Kidney (tissue), 14 donors: ENCODE data around the gene TRMT44. TPM values are rescaled to one million over a fixed set of nuclear protein-coding genes. Genes with fewer than 3 reads are reported as not detected.

Experiments
- DNase-seq, 5 donors: peaks; one replicate each; pipeline ENCODE4 v3.0.0-alpha.2; 2013 to 2020
- FAIRE-seq: peaks from 2 replicates; lab custom pipeline; 2012; peaks lifted over from hg19 to GRCh38; lab: Jason Lieb, UNC
- H3K27ac ChIP-seq, 2 donors: one replicate each; pipeline ENCODE4 v1.7.0; 2013; ENCODE audit warnings: low read depth in 2 of 2, low read length in 2 of 2, inconsistent platforms in 1 of 2
- H3K27me3 ChIP-seq: one replicate; pipeline ENCODE4 v1.7.1; 2013; ENCODE audit warnings: low read length, inconsistent platforms; ENCODE audit not compliant: control insufficient read depth, insufficient read depth
- H3K36me3 ChIP-seq, 3 donors: one replicate each; pipeline versions ENCODE4 v1.7.0 to v1.7.1; 2013; ENCODE audit warnings: low read length in 3 of 3, control low read depth in 1 of 3, inconsistent platforms in 1 of 3; ENCODE audit not compliant: insufficient read depth in 3 of 3, control insufficient read depth in 2 of 3
- H3K4me1 ChIP-seq, 3 donors: one replicate each; pipeline versions ENCODE4 v1.7.0 to v1.7.1; 2013; ENCODE audit warnings: low read length in 3 of 3, inconsistent platforms in 1 of 3, low read depth in 1 of 3; ENCODE audit not compliant: control insufficient read depth in 2 of 3, insufficient read depth in 2 of 3
- H3K4me3 ChIP-seq, 3 donors: one replicate each; pipeline versions ENCODE4 v1.7.0 to v1.8.1; 2013; ENCODE audit warnings: low read length in 3 of 3, control low read depth in 1 of 3, inconsistent platforms in 1 of 3
- H3K9ac ChIP-seq, 3 donors: one replicate each; pipeline versions ENCODE4 v1.7.0 to v1.7.1; 2013; ENCODE audit warnings: low read length in 3 of 3, control low read depth in 1 of 3, inconsistent platforms in 1 of 3
- H3K9me3 ChIP-seq, 3 donors: one replicate each; pipeline versions ENCODE4 v1.7.0 to v1.7.1; 2013; ENCODE audit warnings: low read length in 3 of 3, control low read depth in 1 of 3, inconsistent platforms in 1 of 3; ENCODE audit not compliant: control insufficient read depth in 2 of 3, insufficient read depth in 1 of 3
- intact Hi-C: fragments of 100-400 bp; cut with DNase I; formaldehyde crosslinking; loops from one replicate; pipeline ENCODE4 v1.11.1; 2022
- polyA plus RNA-seq: library from polyadenylated mRNA; stranded (reverse); fragments of 350-450 nt; fragmentation: Illumina TruSeq; extraction: RNeasy Lipid Tissue Mini Kit (QIAGEN cat#74804); gene quantifications from one replicate; pipeline ENCODE4 v1.2.3, GENCODE V29; 2014; ENCODE audit warnings: low read depth, low replicate concordance; ENCODE audit not compliant: insufficient read depth
- total RNA-seq: library from RNA; stranded (reverse); fragmentation: NEBNext Ultra II Directional; extraction: Animal tissue kit (Norgen Biotek cat#: 25700); gene quantifications from one replicate; pipeline ENCODE4 v1.2.1, GENCODE V29; 2021
- TF ChIP-seq, protein P1 (sequence below): IDR thresholded peaks from 3 replicates; pipeline ENCODE4 v1.5.1; 2012; ENCODE audit warnings: mild to moderate bottlenecking, moderate library complexity, borderline replicate concordance; ENCODE audit not compliant: insufficient read depth; ENCODE audit errors: extremely low read depth
- donor health status: control.
- donor health status: control.
- donor health status: control.
- donor health status: control.
- donor health status: control.
- donor health status: DM: yes; HTN: yes; CAD: no.
- donor health status: Normal renal cell carcinoma (clear cell type).

The TRMT44 gene
- total and polyA plus RNA-seq, 2 donors from 2014 or later, result 5.1 to 20.1 TPM

GRCh38 chr4:8513931-8514330 lies 73.4 kb downstream of the TRMT44 start:
- DNase-seq, result no peak
- Histone ChIP-seq H3K4me3 (no peak overlapping the region), H3K9me3 (no peaks in the 10 kb centered on the region), H3K9ac (no peak overlapping the region), H3K4me1 (no peaks in the 10 kb centered on the region), H3K27me3 (no peaks in the 10 kb centered on the region), H3K27ac (no peak overlapping the region), H3K36me3 (no peaks in the 10 kb centered on the region)
- intact Hi-C loops, result no loop called here
- FAIRE-seq, result no peak
- TF ChIP-seq, protein P1, sequence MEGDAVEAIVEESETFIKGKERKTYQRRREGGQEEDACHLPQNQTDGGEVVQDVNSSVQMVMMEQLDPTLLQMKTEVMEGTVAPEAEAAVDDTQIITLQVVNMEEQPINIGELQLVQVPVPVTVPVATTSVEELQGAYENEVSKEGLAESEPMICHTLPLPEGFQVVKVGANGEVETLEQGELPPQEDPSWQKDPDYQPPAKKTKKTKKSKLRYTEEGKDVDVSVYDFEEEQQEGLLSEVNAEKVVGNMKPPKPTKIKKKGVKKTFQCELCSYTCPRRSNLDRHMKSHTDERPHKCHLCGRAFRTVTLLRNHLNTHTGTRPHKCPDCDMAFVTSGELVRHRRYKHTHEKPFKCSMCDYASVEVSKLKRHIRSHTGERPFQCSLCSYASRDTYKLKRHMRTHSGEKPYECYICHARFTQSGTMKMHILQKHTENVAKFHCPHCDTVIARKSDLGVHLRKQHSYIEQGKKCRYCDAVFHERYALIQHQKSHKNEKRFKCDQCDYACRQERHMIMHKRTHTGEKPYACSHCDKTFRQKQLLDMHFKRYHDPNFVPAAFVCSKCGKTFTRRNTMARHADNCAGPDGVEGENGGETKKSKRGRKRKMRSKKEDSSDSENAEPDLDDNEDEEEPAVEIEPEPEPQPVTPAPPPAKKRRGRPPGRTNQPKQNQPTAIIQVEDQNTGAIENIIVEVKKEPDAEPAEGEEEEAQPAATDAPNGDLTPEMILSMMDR, result no peak

DNA sequence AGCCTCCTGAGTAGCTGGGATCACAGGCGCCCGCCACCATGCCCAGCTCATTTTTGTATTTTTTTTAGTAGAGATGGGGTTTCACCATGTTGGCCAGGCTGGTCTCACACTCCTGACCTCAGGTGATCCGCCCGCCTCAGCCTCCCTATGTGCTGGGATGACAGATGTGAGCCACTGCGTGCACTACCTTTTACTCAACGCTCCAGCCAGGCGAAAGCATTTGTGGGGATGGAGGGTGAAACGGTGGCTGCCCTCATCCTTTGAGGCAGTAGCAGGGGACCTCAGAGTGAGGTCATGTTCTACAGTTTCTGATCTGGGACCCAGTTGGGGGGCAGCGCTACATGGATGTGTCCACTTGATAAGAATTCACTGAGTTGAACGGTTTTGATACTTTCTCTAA lies 73.8 kb downstream of the TRMT44 start:
- Histone ChIP-seq H3K9ac (no peak overlapping the region), H3K27me3 (no peaks in the 10 kb centered on the region), H3K4me1 (no peaks in the 10 kb centered on the region), H3K36me3 (no peaks in the 10 kb centered on the region), H3K9me3 (no peaks in the 10 kb centered on the region), H3K4me3 (no peak overlapping the region), H3K27ac (no peak overlapping the region)
- FAIRE-seq (no peak), DNase-seq (no peak)
- intact Hi-C loops, result no loop called here
- TF ChIP-seq, protein P1, result no peak

GRCh38 chr4:8515316-8516060 lies 74.9 kb downstream of the TRMT44 start:
- Histone ChIP-seq H3K27ac (no peak overlapping the region), H3K9me3 (no peaks in the 10 kb centered on the region), H3K9ac (no peak overlapping the region), H3K36me3 (no peaks in the 10 kb centered on the region), H3K4me3 (no peak overlapping the region), H3K4me1 (no peaks in the 10 kb centered on the region), H3K27me3 (no peaks in the 10 kb centered on the region)
- TF ChIP-seq, protein P1, result no peak
- intact Hi-C loops, result no loop called here
- DNase-seq (no peak), FAIRE-seq (no peak)
